MM.1S (cell line): ENCODE measurements around the gene NUMA1.

Experiments
- DNase-seq: peaks from one replicate; pipeline ENCODE4 v3.0.0-alpha.2; 2015
- H2AFZ ChIP-seq: fragments of 300-600 bp; sonication (generic); 2 replicates; pipeline ENCODE4 v1.6.0; 2016; ENCODE audit warnings: antibody characterized with exemption, low read length
- H3F3A ChIP-seq: fragments of 300-600 bp; sonication (generic); 2 replicates; pipeline ENCODE4 v1.6.1; 2016; ENCODE audit warnings: mild to moderate bottlenecking, antibody characterized with exemption, low read length, moderate library complexity, mixed read lengths; ENCODE audit not compliant: insufficient read depth
- H3K27ac ChIP-seq: fragments of 300-600 bp; sonication (generic); 2 replicates; pipeline ENCODE4 v1.5.1; 2016; ENCODE audit warnings: mild to moderate bottlenecking, low read length
- H3K27me3 ChIP-seq: fragments of 300-600 bp; sonication (generic); replicated peaks from 2 replicates; pipeline ENCODE4 v1.6.0; 2016; ENCODE audit warnings: low read length; ENCODE audit not compliant: insufficient read depth
- H3K36me3 ChIP-seq: fragments of 300-600 bp; sonication (generic); replicated peaks from 2 replicates; pipeline ENCODE4 v1.6.1; 2016; ENCODE audit warnings: mild to moderate bottlenecking, low read length, mixed read lengths; ENCODE audit not compliant: insufficient read depth
- H3K4me1 ChIP-seq: fragments of 300-600 bp; sonication (generic); 2 replicates; pipeline ENCODE4 v1.6.1; 2016; ENCODE audit warnings: low read length, mixed read lengths
- H3K4me2 ChIP-seq: fragments of 300-600 bp; sonication (generic); 2 replicates; pipeline ENCODE4 v1.6.0; 2016; ENCODE audit warnings: low read depth, low read length
- H3K4me3 ChIP-seq: fragments of 300-600 bp; sonication (generic); 2 replicates; pipeline ENCODE4 v1.5.1; 2016; ENCODE audit warnings: low read length, mixed read lengths
- H3K79me2 ChIP-seq: fragments of 300-600 bp; sonication (generic); 2 replicates; pipeline ENCODE4 v1.6.1; 2016; ENCODE audit warnings: mixed run types, low read length, mixed read lengths
- H3K9ac ChIP-seq: fragments of 300-600 bp; sonication (generic); 2 replicates; pipeline ENCODE4 v1.6.1; 2016; ENCODE audit warnings: low read length, mixed read lengths
- H3K9me2 ChIP-seq: fragments of 300-600 bp; sonication (generic); replicated peaks from 2 replicates; pipeline ENCODE4 v1.6.1; 2016; ENCODE audit warnings: mild to moderate bottlenecking, low read length, mixed read lengths; ENCODE audit not compliant: insufficient read depth
- H3K9me3 ChIP-seq: fragments of 300-600 bp; sonication (generic); replicated peaks from 2 replicates; pipeline ENCODE4 v1.6.1; 2016; ENCODE audit warnings: mild to moderate bottlenecking, low read length, mixed read lengths; ENCODE audit not compliant: insufficient read depth
- H4K20me1 ChIP-seq: fragments of 300-600 bp; sonication (generic); 2 replicates; pipeline ENCODE4 v1.6.1; 2016; ENCODE audit warnings: mild to moderate bottlenecking, low read length, moderate library complexity, mixed read lengths; ENCODE audit not compliant: insufficient read depth
- CTCF ChIP-seq: fragments of 300-600 bp; sonication (generic); IDR thresholded peaks from 2 replicates; pipeline ENCODE4 v1.5.1; 2016; ENCODE audit warnings: antibody characterized with exemption, low read length, mixed read lengths
- EZH2 ChIP-seq: fragments of 300-600 bp; sonication (generic); optimal IDR thresholded peaks from 2 replicates; pipeline ENCODE3; 2017; ENCODE audit warnings: low read depth, mild to moderate bottlenecking, antibody characterized with exemption, low read length, mixed read lengths
- EZH2phosphoT487 ChIP-seq: fragments of 300-600 bp; sonication (generic); IDR thresholded peaks from 2 replicates; pipeline ENCODE4 v1.6.1; 2018; ENCODE audit warnings: antibody characterized with exemption, low read length

NUMA1 gene

DNA sequence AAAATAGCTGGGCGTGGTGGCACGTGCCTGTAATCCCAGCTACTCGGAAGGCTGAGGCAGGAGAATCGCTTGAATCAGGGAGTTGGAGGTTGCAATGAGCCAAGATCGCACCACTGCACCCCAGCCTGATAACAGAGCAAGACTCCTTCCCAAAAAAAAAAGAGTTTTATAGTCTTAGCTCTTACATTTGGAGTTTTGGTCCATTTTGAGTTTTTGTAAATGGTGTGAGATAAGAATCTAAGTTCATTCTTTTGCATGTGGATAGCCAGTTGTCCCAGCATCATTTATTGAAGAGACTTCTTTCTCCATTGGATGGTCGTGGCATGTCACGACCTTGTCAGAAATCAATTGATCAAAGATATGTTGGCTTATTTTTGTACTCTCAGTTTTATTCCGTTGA lies 116.9 kb downstream of the NUMA1 start:
- Histone ChIP-seq H4K20me1 (no peaks in the 10 kb centered on the region), H3K79me2 (no peaks in the 10 kb centered on the region), H3F3A (peaks cover 4% of the 10 kb centered on the region; the same call in 1 of the 2 replicates), H3K9ac (no peak overlapping the region), H3K27ac (no peak overlapping the region), H3K4me2 (no peak overlapping the region), H3K36me3 (no peaks in the 10 kb centered on the region; the same call in 1 of the 2 replicates), H3K27me3 (no peaks in the 10 kb centered on the region), H2AFZ (no peak overlapping the region), H3K4me3 (no peak overlapping the region), H3K9me2 (no peaks in the 10 kb centered on the region), H3K4me1 (peaks cover 6% of the 10 kb centered on the region; the same call in 1 of the 2 replicates), H3K9me3 (no peaks in the 10 kb centered on the region)
- DNase-seq: no peak
- TF ChIP-seq EZH2phosphoT487: no peak
- TF ChIP-seq EZH2: no peak
- no peak for TF ChIP-seq CTCF

GRCh38 chr11:71962428-71963038 lies 117.8 kb downstream of the NUMA1 start:
- H3K27ac ChIP-seq: peak overlapping the region; percentile 50; the same call in 1 of the 2 replicates
- DNase-seq: peak; percentile 28

GRCh38 chr11:71955898-71956456 lies 124.4 kb downstream of the NUMA1 start:
- H3K4me3 ChIP-seq: no peak overlapping the region
- H3K9ac ChIP-seq: no peak overlapping the region
- no peaks in the 10 kb centered on the region for H3K9me2 ChIP-seq
- no peaks in the 10 kb centered on the region for H3K36me3 ChIP-seq
- TF ChIP-seq EZH2phosphoT487 (no peak), CTCF (no peak), EZH2 (no peak)
- peaks cover 33% of the 10 kb centered on the region for H3K79me2 ChIP-seq
- H3K27me3 ChIP-seq: no peaks in the 10 kb centered on the region
- no peak overlapping the region for H3K4me2 ChIP-seq
- no peak overlapping the region for H2AFZ ChIP-seq
- no peak overlapping the region for H3K27ac ChIP-seq
- no peaks in the 10 kb centered on the region for H3F3A ChIP-seq
- no peak for DNase-seq
- H4K20me1 ChIP-seq: 0 out of 2 replicates have a peak, but pooled peaks cover 3% of the 10 kb centered on the region
- no peaks in the 10 kb centered on the region for H3K9me3 ChIP-seq
- no peaks in the 10 kb centered on the region for H3K4me1 ChIP-seq

More at GRCh38 chr11:71962428-71963038, 117.8 kb downstream of the NUMA1 start:
- Histone ChIP-seq H3K27me3 (no peaks in the 10 kb centered on the region), H3K9me2 (no peaks in the 10 kb centered on the region), H3K36me3 (no peaks in the 10 kb centered on the region; the same call in 1 of the 2 replicates), H2AFZ (no peak overlapping the region), H4K20me1 (no peaks in the 10 kb centered on the region), H3K79me2 (no peaks in the 10 kb centered on the region), H3K9ac (no peak overlapping the region), H3K4me1 (peaks cover 6% of the 10 kb centered on the region; the same call in 1 of the 2 replicates), H3K4me3 (no peak overlapping the region), H3K9me3 (no peaks in the 10 kb centered on the region), H3K4me2 (no peak overlapping the region), H3F3A (peaks cover 4% of the 10 kb centered on the region; the same call in 1 of the 2 replicates)
- TF ChIP-seq CTCF (no peak), EZH2 (no peak), EZH2phosphoT487 (no peak)
